ENCODE data around the gene UNC13A.

The UNC13A gene

DNA sequence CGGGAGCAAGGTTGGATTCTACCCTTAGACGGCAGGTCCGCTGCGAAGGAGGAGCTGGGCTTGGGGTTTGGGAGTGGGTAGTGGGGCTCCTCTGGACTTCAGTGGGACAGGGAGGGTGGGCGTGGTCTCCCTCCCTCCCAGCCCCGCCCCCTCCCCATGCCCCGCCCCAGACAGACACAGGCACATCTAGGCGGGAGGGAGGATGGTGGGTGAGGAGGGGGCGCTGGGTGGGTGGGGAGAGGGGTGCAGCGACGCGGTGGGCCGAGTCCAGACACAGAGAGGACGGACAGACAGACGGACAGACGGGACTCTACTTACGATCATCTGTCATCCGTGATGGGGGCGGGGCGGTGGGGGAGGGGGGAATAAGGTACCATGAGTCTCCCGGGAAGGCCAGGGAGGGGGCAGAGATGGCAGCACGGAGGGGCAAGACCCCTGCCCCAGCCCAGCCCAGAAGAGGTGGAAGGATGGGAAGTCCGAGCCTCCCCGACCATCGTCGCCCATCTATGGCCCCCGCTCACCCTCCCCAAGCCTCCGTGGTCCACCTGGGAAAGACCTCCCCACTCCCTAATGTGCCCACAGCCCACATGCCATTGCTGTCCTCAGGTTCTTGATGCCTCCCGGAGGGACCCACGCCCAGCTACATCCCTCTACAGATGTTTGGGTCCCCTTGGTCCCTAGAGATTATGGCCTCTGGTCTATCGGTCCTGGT, 64.8 kb downstream of the UNC13A start:
- Histone ChIP-seq H3K4me3 (no peak overlapping the region), H3K27ac (no peak overlapping the region), H3K9me3 (peaks cover 0 to 12% (median 10%) of the 10 kb centered on the region in 3 donors), H3K4me1 (no peaks in the 10 kb centered on the region), H3K27me3 (peaks cover 0 to 15% of the 10 kb centered on the region in 2 donors), H3K36me3 (peaks cover 0 to 5% (median 0%) of the 10 kb centered on the region in 3 donors)
- TF ChIP-seq CTCF (IDR thresholded peaks at IDR 0.05) = no peak
- no peak for DNase-seq
- intact Hi-C loops (cut with DNase I; ENCODE audit: low total_unique reads) = no loop called here

GRCh38 chr19:17620696-17621095, 67.5 kb downstream of the UNC13A start:
- Histone ChIP-seq H3K9me3 (peaks cover 0 to 12% (median 10%) of the 10 kb centered on the region in 3 donors), H3K36me3 (peaks cover 0 to 5% (median 0%) of the 10 kb centered on the region in 3 donors), H3K4me1 (peaks cover 0 to 11% (median 6%) of the 10 kb centered on the region in 4 donors), H3K27me3 (peaks cover 0 to 42% of the 10 kb centered on the region in 2 donors), H3K27ac (no peak overlapping the region), H3K4me3 (no peak overlapping the region)
- no peak for DNase-seq
- TF ChIP-seq CTCF (IDR thresholded peaks at IDR 0.05) = no peak
- intact Hi-C loops (cut with DNase I; ENCODE audit: low total_unique reads) = no loop called here

DNA sequence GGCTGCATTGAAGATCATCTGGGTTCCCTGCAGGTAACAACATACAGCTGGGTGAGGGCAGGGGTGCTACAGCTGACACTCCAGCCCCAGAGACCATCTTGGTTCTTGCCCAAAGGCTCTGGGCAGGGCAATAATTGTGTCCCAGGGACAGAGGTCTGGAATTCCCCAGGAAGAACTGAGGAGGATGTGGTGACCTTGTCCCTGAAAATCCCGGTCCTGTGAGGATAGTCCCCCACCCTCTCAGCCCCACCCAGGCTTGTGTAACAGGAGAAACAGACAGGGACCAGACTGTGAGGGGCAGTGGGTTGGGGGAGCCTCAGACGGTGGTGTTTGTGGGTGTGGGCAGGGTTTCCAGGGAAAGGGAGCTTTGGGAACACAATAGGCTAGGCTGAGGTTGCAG, 69.2 kb downstream of the UNC13A start:
- intact Hi-C loops (cut with DNase I; ENCODE audit: low total_unique reads) = no loop called here

GRCh38 chr19:17618281-17618903, 69.8 kb downstream of the UNC13A start:
- no peak overlapping the region for H3K27ac ChIP-seq
- peaks cover 0 to 5% (median 0%) of the 10 kb centered on the region in 3 donors for H3K36me3 ChIP-seq
- H3K9me3 ChIP-seq = peaks cover 0 to 12% (median 10%) of the 10 kb centered on the region in 3 donors
- peaks cover 0 to 59% of the 10 kb centered on the region in 2 donors for H3K27me3 ChIP-seq
- no peak for DNase-seq
- peaks cover 0 to 11% (median 6%) of the 10 kb centered on the region in 4 donors for H3K4me1 ChIP-seq
- no peak for TF ChIP-seq CTCF (IDR thresholded peaks at IDR 0.05)
- intact Hi-C loops (cut with DNase I; ENCODE audit: low total_unique reads) = no loop called here
- H3K4me3 ChIP-seq = no peak overlapping the region

More for the DNA sequence above, 69.2 kb downstream of the UNC13A start:
- no peak for DNase-seq
- Histone ChIP-seq H3K36me3 (peaks cover 0 to 5% (median 0%) of the 10 kb centered on the region in 3 donors), H3K4me3 (no peak overlapping the region), H3K27ac (no peak overlapping the region), H3K4me1 (peaks cover 0 to 11% (median 6%) of the 10 kb centered on the region in 4 donors), H3K27me3 (peaks cover 0 to 59% of the 10 kb centered on the region in 2 donors), H3K9me3 (peaks cover 0 to 12% (median 10%) of the 10 kb centered on the region in 3 donors)
- no peak for TF ChIP-seq CTCF (IDR thresholded peaks at IDR 0.05)

- Histone ChIP-seq H3K36me3 (peaks cover 0 to 5% (median 0%) of the 10 kb centered on the region in 3 donors), H3K4me3 (no peak overlapping the region), H3K4me1 (peaks cover 0 to 11% (median 6%) of the 10 kb centered on the region in 4 donors), H3K27ac (no peak overlapping the region), H3K9me3 (peaks cover 0 to 12% (median 10%) of the 10 kb centered on the region in 3 donors), H3K27me3 (peaks cover 0 to 59% of the 10 kb centered on the region in 2 donors)
- DNase-seq = no peak
- TF ChIP-seq CTCF (IDR thresholded peaks at IDR 0.05) = no peak
- intact Hi-C loops (cut with DNase I; ENCODE audit: low total_unique reads) = no loop called here
These were observed 70.4 kb downstream of the UNC13A start for GRCh38 chr19:17617807-17618192.

Measured in tibial artery (tissue), 4 donors.